BLaER1 (cell line): Measurements from ENCODE around the gene SNAP25.

Experiments used
- H3K27ac ChIP-seq: shearing (Covaris generic); formaldehyde crosslinking; 2 replicates; pipeline ENCODE4 v1.8.1; 2022
- H3K27me3 ChIP-seq: shearing (Covaris generic); formaldehyde crosslinking; 2 replicates; pipeline ENCODE4 v1.8.1; 2022
- H3K36me3 ChIP-seq: shearing (Covaris generic); formaldehyde crosslinking; 2 replicates; pipeline ENCODE4 v1.8.1; 2022
- H3K4me1 ChIP-seq: shearing (Covaris generic); formaldehyde crosslinking; 2 replicates; pipeline ENCODE4 v1.8.1; 2022
- H3K4me2 ChIP-seq: shearing (Covaris generic); formaldehyde crosslinking; 2 replicates; pipeline ENCODE4 v1.8.1; 2022
- H3K4me3 ChIP-seq: shearing (Covaris generic); formaldehyde crosslinking; 2 replicates; pipeline ENCODE4 v1.8.1; 2022
- H3K9ac ChIP-seq: shearing (Covaris generic); formaldehyde crosslinking; 2 replicates; pipeline ENCODE4 v1.8.1; 2022
- H3K9me3 ChIP-seq: shearing (Covaris generic); formaldehyde crosslinking; 2 replicates; pipeline ENCODE4 v1.8.1; 2022
- H4K20me1 ChIP-seq: shearing (Covaris generic); formaldehyde crosslinking; 2 replicates; pipeline ENCODE4 v1.8.1; 2022
- Cebpa-rat ChIP-seq: shearing (Covaris generic); IDR thresholded peaks from 2 replicates; pipeline ENCODE4 v1.8.1; 2022

SNAP25 gene

GRCh38 chr20:10261702-10262101 lies 43.1 kb downstream of the SNAP25 start:
- Histone ChIP-seq H4K20me1 (no peaks in the 10 kb centered on the region), H3K27me3 (no peaks in the 10 kb centered on the region), H3K4me3 (no peak overlapping the region), H3K4me1 (no peaks in the 10 kb centered on the region), H3K9me3 (no peaks in the 10 kb centered on the region), H3K27ac (no peak overlapping the region), H3K9ac (no peak overlapping the region), H3K36me3 (no peaks in the 10 kb centered on the region), H3K4me2 (no peak overlapping the region)
- no peak for TF ChIP-seq Cebpa-rat

DNA sequence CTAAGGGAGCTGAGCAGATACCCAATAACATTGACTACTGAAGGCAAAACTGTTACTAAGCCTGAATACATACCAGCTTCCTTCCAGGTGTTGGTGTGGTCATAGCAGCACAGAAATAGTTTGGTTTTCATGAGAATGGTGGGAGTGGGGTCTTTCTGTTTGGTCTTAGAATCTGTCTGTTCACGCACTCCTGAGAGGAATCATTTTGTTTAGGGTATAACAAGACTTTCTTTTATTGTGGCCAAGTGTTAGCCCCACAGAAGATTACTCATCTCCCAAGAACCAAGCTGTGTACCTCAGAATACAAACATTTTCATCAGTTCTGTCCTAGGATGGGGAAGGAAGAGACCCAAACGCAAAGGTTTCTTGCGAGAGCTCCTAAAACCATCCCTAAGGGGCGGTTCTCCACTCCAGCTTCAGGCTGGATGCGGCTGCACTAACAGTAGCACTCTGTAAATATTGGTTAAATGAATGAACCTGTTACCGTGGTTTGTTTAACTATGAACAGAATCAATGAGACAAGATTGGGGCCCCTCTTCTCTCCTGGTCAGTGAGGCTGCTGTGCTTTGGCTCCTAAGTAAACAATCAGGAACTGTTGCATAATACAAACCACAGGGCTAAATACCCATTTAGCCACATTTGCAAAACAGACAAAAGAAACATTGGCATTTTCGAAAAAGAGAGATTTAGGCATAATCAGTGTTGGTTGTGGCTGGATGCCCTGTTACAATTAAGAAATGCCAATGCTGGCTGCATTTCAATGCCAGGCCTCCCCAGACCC lies 44.9 kb downstream of the SNAP25 start:
- Histone ChIP-seq H3K9ac (no peak overlapping the region), H3K27me3 (no peaks in the 10 kb centered on the region), H3K4me2 (no peak overlapping the region), H4K20me1 (no peaks in the 10 kb centered on the region), H3K36me3 (no peaks in the 10 kb centered on the region), H3K27ac (no peak overlapping the region), H3K9me3 (no peaks in the 10 kb centered on the region), H3K4me3 (no peak overlapping the region), H3K4me1 (no peaks in the 10 kb centered on the region)
- TF ChIP-seq Cebpa-rat: no peak

- Histone ChIP-seq H3K27me3 (no peaks in the 10 kb centered on the region), H3K4me3 (no peak overlapping the region), H3K27ac (no peak overlapping the region), H4K20me1 (no peaks in the 10 kb centered on the region), H3K9me3 (no peaks in the 10 kb centered on the region), H3K9ac (no peak overlapping the region), H3K36me3 (no peaks in the 10 kb centered on the region), H3K4me2 (no peak overlapping the region), H3K4me1 (no peaks in the 10 kb centered on the region)
- TF ChIP-seq Cebpa-rat: no peak
These were observed 45.5 kb downstream of the SNAP25 start for GRCh38 chr20:10264166-10264558.

- H3K27me3 ChIP-seq: no peaks in the 10 kb centered on the region
- H3K9me3 ChIP-seq: no peaks in the 10 kb centered on the region
- H3K4me2 ChIP-seq: no peak overlapping the region
- no peaks in the 10 kb centered on the region for H3K4me1 ChIP-seq
- H3K4me3 ChIP-seq: no peak overlapping the region
- no peak for TF ChIP-seq Cebpa-rat
- H3K27ac ChIP-seq: no peak overlapping the region
- H3K9ac ChIP-seq: no peak overlapping the region
- H3K36me3 ChIP-seq: no peaks in the 10 kb centered on the region
- H4K20me1 ChIP-seq: no peaks in the 10 kb centered on the region
These were observed 50.0 kb downstream of the SNAP25 start for GRCh38 chr20:10268636-10269035.

GRCh38 chr20:10270630-10271029 lies 52.0 kb downstream of the SNAP25 start:
- Histone ChIP-seq H3K27ac (no peak overlapping the region), H3K9me3 (no peaks in the 10 kb centered on the region), H3K4me2 (no peak overlapping the region), H4K20me1 (no peaks in the 10 kb centered on the region), H3K36me3 (no peaks in the 10 kb centered on the region), H3K4me1 (no peaks in the 10 kb centered on the region), H3K4me3 (no peak overlapping the region), H3K9ac (no peak overlapping the region), H3K27me3 (no peaks in the 10 kb centered on the region)
- no peak for TF ChIP-seq Cebpa-rat

DNA sequence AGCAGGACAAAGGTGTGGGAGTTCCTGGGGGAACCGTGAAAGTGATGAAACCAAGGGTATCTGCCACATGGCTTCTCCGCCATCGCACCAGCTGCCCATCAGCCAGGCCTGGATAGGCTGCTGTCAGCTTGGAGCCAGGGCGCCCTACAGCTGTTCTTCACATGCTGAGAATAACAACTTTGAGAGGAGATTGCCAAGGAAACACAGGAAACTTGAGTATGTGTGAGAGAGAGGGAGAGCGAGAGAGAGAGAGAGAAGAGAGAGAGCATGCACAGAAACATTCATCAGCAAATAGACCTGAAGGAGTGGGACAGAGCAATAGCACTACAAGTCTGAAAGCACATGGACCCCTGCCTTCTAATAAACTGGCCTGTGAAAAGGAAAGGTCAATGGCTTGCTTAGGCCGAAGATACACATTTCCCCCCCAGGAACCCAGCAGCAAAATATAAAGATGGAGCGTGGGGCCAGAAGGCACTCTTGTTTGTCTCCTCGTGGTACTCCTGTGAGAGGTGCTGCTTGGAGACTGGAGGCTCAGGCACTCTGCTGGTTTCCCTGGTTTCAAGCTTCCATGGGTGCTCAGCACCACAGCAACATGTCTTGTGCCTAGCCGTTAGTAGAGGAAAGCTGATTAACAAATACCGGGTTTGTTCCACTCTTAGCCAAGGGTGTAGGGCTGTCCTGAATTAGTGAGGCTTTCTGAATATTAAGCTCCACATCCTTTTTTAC lies 53.0 kb downstream of the SNAP25 start:
- no peaks in the 10 kb centered on the region for H3K4me1 ChIP-seq
- H3K27ac ChIP-seq: no peak overlapping the region
- no peak overlapping the region for H3K9ac ChIP-seq
- no peaks in the 10 kb centered on the region for H3K36me3 ChIP-seq
- no peak overlapping the region for H3K4me3 ChIP-seq
- no peaks in the 10 kb centered on the region for H3K27me3 ChIP-seq
- no peaks in the 10 kb centered on the region for H3K9me3 ChIP-seq
- H3K4me2 ChIP-seq: no peak overlapping the region
- H4K20me1 ChIP-seq: no peaks in the 10 kb centered on the region
- TF ChIP-seq Cebpa-rat: no peak

DNA sequence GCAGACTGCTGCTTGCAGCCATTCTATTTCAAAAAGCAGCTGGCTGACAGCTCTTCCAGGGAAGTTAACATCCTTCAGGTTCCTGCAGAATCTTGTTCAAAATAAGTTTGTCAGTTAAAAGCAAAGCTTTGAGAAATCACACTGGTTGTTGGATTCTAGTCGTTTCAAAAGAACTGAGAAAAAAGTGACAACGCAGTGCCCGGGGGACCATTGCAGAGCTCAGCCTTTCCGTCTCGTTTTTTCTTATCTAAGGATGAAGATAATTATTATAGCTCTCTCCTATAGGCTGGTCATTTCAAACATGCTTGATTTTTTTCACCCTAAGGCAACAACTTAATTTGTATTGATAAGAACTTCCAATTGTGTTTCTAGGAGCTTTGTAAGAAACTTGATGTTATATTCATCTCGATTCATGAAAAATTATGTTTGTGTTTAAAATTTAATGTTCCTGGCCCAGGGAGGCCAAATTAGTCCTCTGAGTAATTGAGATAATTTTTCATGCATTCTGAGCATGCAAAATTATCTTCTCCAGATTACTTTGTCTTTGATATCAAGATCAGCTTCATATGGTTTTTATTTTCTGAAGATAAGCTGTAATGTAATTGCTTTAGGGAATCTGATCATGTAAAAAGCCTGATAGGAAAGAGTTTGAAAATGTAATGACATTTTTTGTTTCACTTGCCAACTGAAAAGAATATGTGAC lies 58.4 kb downstream of the SNAP25 start:
- no peak overlapping the region for H3K27ac ChIP-seq
- TF ChIP-seq Cebpa-rat: no peak
- no peaks in the 10 kb centered on the region for H4K20me1 ChIP-seq
- H3K4me3 ChIP-seq: no peak overlapping the region
- H3K4me1 ChIP-seq: no peaks in the 10 kb centered on the region
- no peaks in the 10 kb centered on the region for H3K36me3 ChIP-seq
- H3K9me3 ChIP-seq: no peaks in the 10 kb centered on the region
- H3K9ac ChIP-seq: no peak overlapping the region
- H3K27me3 ChIP-seq: no peaks in the 10 kb centered on the region
- H3K4me2 ChIP-seq: no peak overlapping the region

GRCh38 chr20:10277616-10278015 lies 59.0 kb downstream of the SNAP25 start:
- TF ChIP-seq Cebpa-rat: no peak
- no peaks in the 10 kb centered on the region for H3K27me3 ChIP-seq
- no peak overlapping the region for H3K4me2 ChIP-seq
- no peaks in the 10 kb centered on the region for H3K4me1 ChIP-seq
- no peaks in the 10 kb centered on the region for H4K20me1 ChIP-seq
- H3K36me3 ChIP-seq: no peaks in the 10 kb centered on the region
- no peak overlapping the region for H3K9ac ChIP-seq
- H3K27ac ChIP-seq: no peak overlapping the region
- no peaks in the 10 kb centered on the region for H3K9me3 ChIP-seq
- H3K4me3 ChIP-seq: no peak overlapping the region

DNA sequence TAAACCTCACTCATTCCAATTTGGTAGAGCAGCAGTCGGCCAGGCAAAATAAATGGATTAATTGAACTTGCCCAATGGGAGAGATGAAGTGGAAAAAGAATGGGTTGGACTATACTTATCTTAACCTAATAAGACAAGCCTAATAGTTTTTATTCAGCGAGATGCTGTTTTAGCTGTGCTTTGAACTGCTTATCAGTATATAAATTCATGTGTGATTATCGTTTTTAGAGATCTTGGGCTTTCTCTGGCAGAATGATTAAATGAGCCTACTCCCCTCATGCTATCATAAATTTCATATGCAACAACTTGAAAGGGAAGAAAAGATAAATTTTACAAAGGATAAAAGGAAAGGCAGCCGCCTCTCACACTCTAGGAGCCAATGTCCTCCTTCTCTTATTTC lies 59.8 kb downstream of the SNAP25 start:
- no peak overlapping the region for H3K4me3 ChIP-seq
- H3K4me1 ChIP-seq: no peaks in the 10 kb centered on the region
- H3K36me3 ChIP-seq: no peaks in the 10 kb centered on the region
- TF ChIP-seq Cebpa-rat: no peak
- H4K20me1 ChIP-seq: no peaks in the 10 kb centered on the region
- H3K4me2 ChIP-seq: no peak overlapping the region
- H3K27ac ChIP-seq: no peak overlapping the region
- no peaks in the 10 kb centered on the region for H3K27me3 ChIP-seq
- no peaks in the 10 kb centered on the region for H3K9me3 ChIP-seq
- H3K9ac ChIP-seq: no peak overlapping the region
